Measurements from ENCODE around the gene BROX. TPM values are rescaled to one million over a fixed set of nuclear protein-coding genes. Genes with fewer than 3 reads are reported as not detected.

Gene BROX
- total RNA-seq, 1 experiment from 2014 or later = 115 TPM

DNA sequence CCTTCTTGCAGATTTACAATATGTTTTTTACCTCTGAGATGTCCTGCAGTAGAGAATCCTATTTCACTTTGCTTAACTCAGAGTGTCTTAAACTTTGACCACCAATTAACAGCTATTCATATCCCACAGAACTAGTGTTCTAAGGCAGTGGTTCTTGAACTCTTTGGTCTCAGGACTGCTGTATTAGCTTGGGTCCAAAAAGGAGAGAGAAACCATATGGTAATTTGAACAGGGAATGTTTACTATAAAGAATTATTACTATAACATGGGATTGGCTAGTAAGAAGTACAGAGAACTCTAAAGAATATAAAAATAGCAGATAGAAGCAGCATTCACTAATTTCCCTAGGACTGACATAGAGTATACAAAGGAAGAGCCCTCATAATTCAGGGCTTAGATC is 56.2 kb downstream of the BROX start:
- ChIA-PET POLR2A (interaction anchor here (0.6 to 2.7 kb wide), 6 partner anchors 8 to 743 kb away, joined by 3 to 14 read pairs (median 4); no protein-coding TSS in a partner anchor), CTCF (interaction anchor here (0.7 to 2.4 kb wide), 10 partner anchors 10 to 779 kb away, joined by 3 to 13 read pairs (median 5); no protein-coding TSS in a partner anchor)
- no peak for DNase-seq (ENCODE audit: unreplicated experiment)
- Mint-ChIP-seq H3K27ac (ENCODE audit: low read depth, unreplicated experiment) (no peak overlapping the region), H3K36me3 (ENCODE audit: insufficient read depth, unreplicated experiment) (no peaks in the 10 kb centered on the region), H3K4me1 (ENCODE audit: insufficient read depth, unreplicated experiment) (peaks cover 16% of the 10 kb centered on the region), H3K4me3 (ENCODE audit: unreplicated experiment) (no peak overlapping the region), H3K27me3 (ENCODE audit: insufficient read depth, unreplicated experiment) (no peaks in the 10 kb centered on the region), H3K9me3 (ENCODE audit: unreplicated experiment) (peaks cover 28% of the 10 kb centered on the region)
- intact Hi-C loops (cut with micrococcal nuclease) = no loop called here
- BruUV-seq (replicated peaks) = no TSS peak
- TF ChIP-seq CTCF (IDR thresholded peaks at IDR 0.05; ENCODE audit: unreplicated experiment) = no peak

GRCh38 chr1:222769181-222769580 is 56.8 kb downstream of the BROX start:
- peak; percentile 31 for TF ChIP-seq CTCF (IDR thresholded peaks at IDR 0.05; ENCODE audit: unreplicated experiment)
- peaks cover 16% of the 10 kb centered on the region for H3K4me1 Mint-ChIP-seq (ENCODE audit: insufficient read depth, unreplicated experiment)
- intact Hi-C loops (cut with micrococcal nuclease) = no loop called here
- no peak for DNase-seq (ENCODE audit: unreplicated experiment)
- no peak overlapping the region for H3K4me3 Mint-ChIP-seq (ENCODE audit: unreplicated experiment)
- H3K27ac Mint-ChIP-seq (ENCODE audit: low read depth, unreplicated experiment) = no peak overlapping the region
- no TSS peak for BruUV-seq (replicated peaks)
- H3K27me3 Mint-ChIP-seq (ENCODE audit: insufficient read depth, unreplicated experiment) = no peaks in the 10 kb centered on the region
- peaks cover 24% of the 10 kb centered on the region for H3K9me3 Mint-ChIP-seq (ENCODE audit: unreplicated experiment)
- CTCF ChIA-PET = interaction anchor here (0.6 to 2.4 kb wide), 8 partner anchors 10 to 364 kb away, joined by 3 to 13 read pairs (median 4); no protein-coding TSS in a partner anchor
- POLR2A ChIA-PET = interaction anchor here (1.3 to 2.7 kb wide), 4 partner anchors 8 to 29 kb away, joined by 3 to 14 read pairs (median 8); no protein-coding TSS in a partner anchor
- no peaks in the 10 kb centered on the region for H3K36me3 Mint-ChIP-seq (ENCODE audit: insufficient read depth, unreplicated experiment)

- BruUV-seq (replicated peaks) = no TSS peak
- Mint-ChIP-seq H3K27me3 (ENCODE audit: insufficient read depth, unreplicated experiment) (no peaks in the 10 kb centered on the region), H3K36me3 (ENCODE audit: insufficient read depth, unreplicated experiment) (no peaks in the 10 kb centered on the region), H3K4me1 (ENCODE audit: insufficient read depth, unreplicated experiment) (peaks cover 16% of the 10 kb centered on the region), H3K4me3 (ENCODE audit: unreplicated experiment) (peak overlapping the region; percentile 3), H3K27ac (ENCODE audit: low read depth, unreplicated experiment) (peak overlapping the region; percentile 57), H3K9me3 (ENCODE audit: unreplicated experiment) (peaks cover 20% of the 10 kb centered on the region)
- ChIA-PET POLR2A (interaction anchor here (1.3 kb wide), 1 partner anchor 15 kb away, joined by 10 read pairs; no protein-coding TSS in a partner anchor), CTCF (interaction anchor here (0.6 to 1.4 kb wide), 6 partner anchors 17 to 364 kb away, joined by 3 to 5 read pairs (median 4); no protein-coding TSS in a partner anchor)
- no peak for TF ChIP-seq CTCF (IDR thresholded peaks at IDR 0.05; ENCODE audit: unreplicated experiment)
- peak; percentile 75 for DNase-seq (ENCODE audit: unreplicated experiment)
- intact Hi-C loops (cut with micrococcal nuclease) = no loop called here
Observed at GRCh38 chr1:222769971-222770620, 57.7 kb downstream of the BROX start.

DNA sequence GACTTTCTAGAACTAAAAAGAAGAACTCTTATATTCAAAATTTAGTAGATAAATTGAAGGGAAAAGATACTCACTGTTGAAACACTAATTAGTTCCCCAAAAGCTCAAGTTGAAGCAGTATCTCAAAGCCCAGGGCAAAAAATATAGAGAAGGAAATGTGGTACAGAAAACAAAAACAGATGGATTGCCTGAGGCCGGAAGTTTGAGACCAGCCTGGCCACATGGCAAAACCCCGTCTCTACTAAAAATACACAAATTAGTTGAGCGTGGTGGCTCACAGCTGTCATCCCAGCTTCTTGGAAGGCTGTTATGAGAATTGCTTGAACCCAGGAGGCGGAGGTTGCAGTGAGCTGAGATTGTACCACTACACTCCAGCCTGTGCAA is 60.6 kb downstream of the BROX start:
- no peak for TF ChIP-seq CTCF (IDR thresholded peaks at IDR 0.05; ENCODE audit: unreplicated experiment)
- Mint-ChIP-seq H3K27me3 (ENCODE audit: insufficient read depth, unreplicated experiment) (no peaks in the 10 kb centered on the region), H3K36me3 (ENCODE audit: insufficient read depth, unreplicated experiment) (no peaks in the 10 kb centered on the region), H3K4me3 (ENCODE audit: unreplicated experiment) (no peak overlapping the region), H3K4me1 (ENCODE audit: insufficient read depth, unreplicated experiment) (peaks cover 31% of the 10 kb centered on the region), H3K9me3 (ENCODE audit: unreplicated experiment) (peaks cover 10% of the 10 kb centered on the region), H3K27ac (ENCODE audit: low read depth, unreplicated experiment) (no peak overlapping the region)
- no TSS peak for BruUV-seq (replicated peaks)
- DNase-seq (ENCODE audit: unreplicated experiment) = no peak
- intact Hi-C loops (cut with micrococcal nuclease) = no loop called here
- POLR2A ChIA-PET = no interaction called here
- CTCF ChIA-PET = interaction anchor here (0.7 to 1.1 kb wide), 2 partner anchors 18 to 21 kb away, joined by 3 to 4 read pairs; no protein-coding TSS in a partner anchor
